ENCODE measurements around the gene PHAF1.

Gene PHAF1

GRCh38 chr16:67184995-67185650, 75.4 kb downstream of the PHAF1 start:
- DNase-seq (peak; percentile 84), ATAC-seq (ENCODE audit: insufficient read depth, low read depth) (peak; percentile 52)
- no peaks in the 10 kb centered on the region for H3K9me3 ChIP-seq (ENCODE audit: insufficient read depth, low read length, severe bottlenecking)
- peaks cover 3% of the 10 kb centered on the region; the same call in 1 of the 2 replicates for H4K20me1 ChIP-seq (ENCODE audit: insufficient read depth, low read length)
- peak overlapping the region; percentile 99 for H3K4me2 ChIP-seq (ENCODE audit: insufficient read depth, low read length)
- H3K27me3 ChIP-seq (ENCODE audit: insufficient read depth, low read length, poor library complexity), result no peaks in the 10 kb centered on the region
- no peak overlapping the region for H3K27ac ChIP-seq (ENCODE audit: low read length)
- no peaks in the 10 kb centered on the region for H3K36me3 ChIP-seq (ENCODE audit: insufficient read depth, low read length)
- H3K4me1 ChIP-seq (ENCODE audit: insufficient read depth, low read length), result peaks cover 46% of the 10 kb centered on the region
- peak overlapping the region in 1 of 2 experiments; percentile 87; a peak in 3 of 4 replicates for H3K4me3 ChIP-seq (ENCODE audit: low read depth in 1 of 2, low read length in 2 of 2)
- peaks cover 28% of the 10 kb centered on the region for H3K79me2 ChIP-seq (ENCODE audit: insufficient read depth, low read length)
- peak overlapping the region; percentile 40; the same call in 1 of the 2 replicates for H2AFZ ChIP-seq (ENCODE audit: low read depth, low read length)
- H3K9ac ChIP-seq (ENCODE audit: low read depth, low read length), result peak overlapping the region; percentile 69; the same call in 1 of the 2 replicates
- TF ChIP-seq CTCF (IDR thresholded peaks at IDR 0.05; ENCODE audit: borderline replicate concordance, extremely low read depth, low read length, poor library complexity, severe bottlenecking) (peak; percentile 91), EZH2 (IDR thresholded peaks at IDR 0.05; ENCODE audit: borderline replicate concordance, low read depth, low read length, severe bottlenecking) (no peak)

GRCh38 chr16:67185651-67186134, 76.0 kb downstream of the PHAF1 start:
- H3K4me2 ChIP-seq (ENCODE audit: insufficient read depth, low read length), result peak overlapping the region; percentile 99
- peaks cover 47% of the 10 kb centered on the region for H3K4me1 ChIP-seq (ENCODE audit: insufficient read depth, low read length)
- no peaks in the 10 kb centered on the region for H3K36me3 ChIP-seq (ENCODE audit: insufficient read depth, low read length)
- peak overlapping the region; percentile 9; the same call in 1 of the 2 replicates for H3K9ac ChIP-seq (ENCODE audit: low read depth, low read length)
- no peak for ATAC-seq (ENCODE audit: insufficient read depth, low read depth)
- H3K27me3 ChIP-seq (ENCODE audit: insufficient read depth, low read length, poor library complexity), result no peaks in the 10 kb centered on the region
- peak overlapping the region in 1 of 2 experiments; percentile 87; a peak in 2 of 4 replicates for H3K4me3 ChIP-seq (ENCODE audit: low read depth in 1 of 2, low read length in 2 of 2)
- H4K20me1 ChIP-seq (ENCODE audit: insufficient read depth, low read length), result peaks cover 3% of the 10 kb centered on the region; the same call in 1 of the 2 replicates
- no peaks in the 10 kb centered on the region for H3K9me3 ChIP-seq (ENCODE audit: insufficient read depth, low read length, severe bottlenecking)
- DNase-seq, result no peak
- peaks cover 24% of the 10 kb centered on the region for H3K79me2 ChIP-seq (ENCODE audit: insufficient read depth, low read length)
- peak overlapping the region; percentile 40; the same call in 1 of the 2 replicates for H2AFZ ChIP-seq (ENCODE audit: low read depth, low read length)
- TF ChIP-seq EZH2 (IDR thresholded peaks at IDR 0.05; ENCODE audit: borderline replicate concordance, low read depth, low read length, severe bottlenecking) (no peak), CTCF (IDR thresholded peaks at IDR 0.05; ENCODE audit: borderline replicate concordance, extremely low read depth, low read length, poor library complexity, severe bottlenecking) (no peak)
- H3K27ac ChIP-seq (ENCODE audit: low read length), result no peak overlapping the region

- Histone ChIP-seq H3K9me3 (ENCODE audit: insufficient read depth, low read length, severe bottlenecking) (no peaks in the 10 kb centered on the region), H3K79me2 (ENCODE audit: insufficient read depth, low read length) (peaks cover 20% of the 10 kb centered on the region), H3K4me1 (ENCODE audit: insufficient read depth, low read length) (peaks cover 47% of the 10 kb centered on the region), H3K4me2 (ENCODE audit: insufficient read depth, low read length) (no peak overlapping the region), H3K4me3 (ENCODE audit: low read depth in 1 of 2, low read length in 2 of 2) (no peak overlapping the region), H3K27ac (ENCODE audit: low read length) (no peak overlapping the region), H3K36me3 (ENCODE audit: insufficient read depth, low read length) (no peaks in the 10 kb centered on the region), H4K20me1 (ENCODE audit: insufficient read depth, low read length) (peaks cover 3% of the 10 kb centered on the region; the same call in 1 of the 2 replicates), H3K27me3 (ENCODE audit: insufficient read depth, low read length, poor library complexity) (no peaks in the 10 kb centered on the region), H3K9ac (ENCODE audit: low read depth, low read length) (no peak overlapping the region), H2AFZ (ENCODE audit: low read depth, low read length) (no peak overlapping the region)
- no peak for ATAC-seq (ENCODE audit: insufficient read depth, low read depth)
- no peak for TF ChIP-seq CTCF (IDR thresholded peaks at IDR 0.05; ENCODE audit: borderline replicate concordance, extremely low read depth, low read length, poor library complexity, severe bottlenecking)
- no peak for TF ChIP-seq EZH2 (IDR thresholded peaks at IDR 0.05; ENCODE audit: borderline replicate concordance, low read depth, low read length, severe bottlenecking)
- no peak for DNase-seq
Measured at GRCh38 chr16:67186550-67186950, 76.8 kb downstream of the PHAF1 start.

All from DND-41 (cell line).